GM12878 (cell line): ENCODE data around the gene SHROOM2. TPM values are rescaled to one million over a fixed set of nuclear protein-coding genes. Genes with fewer than 3 reads are reported as not detected.

Source experiments
- ATAC-seq: fragments of 200-7000 bp; cut with Tn5 transposase; 3 replicates; pipeline ENCODE4 v1.9.1; 2020; ENCODE audit warnings: mild to moderate bottlenecking, moderate library complexity
- BruUV-seq: library from RNA; stranded (reverse); fragments of 400-500 nt; replicated peaks from 2 replicates; lab custom pipeline; 2021; lab: Mats Ljungman, UMichigan
- CTCF ChIA-PET: fragments of 300-600 bp; sonication (Branson Sonifier 250); formaldehyde crosslinking; extraction: SDS; loops from one replicate; lab custom pipeline; 2021; ENCODE audit warnings: inconsistent platforms; lab: Yijun Ruan, JAX
- POLR2A ChIA-PET: fragments of 350-600 bp; formaldehyde crosslinking; extraction: SDS; loops from one replicate; lab custom pipeline; 2021; ENCODE audit warnings: inconsistent platforms; lab: Charles Lee
- RAD21 ChIA-PET: fragments of 300-600 bp; sonication (Branson Sonifier 250); formaldehyde crosslinking; loops from one replicate; lab custom pipeline; 2023; ENCODE audit warnings: antibody characterized with exemption; ENCODE audit not compliant: unreplicated experiment; lab: Charles Lee
- SMC1A ChIA-PET: fragments of 300-600 bp; sonication (Branson Sonifier 250); formaldehyde crosslinking; loops from one replicate; lab custom pipeline; 2023; ENCODE audit not compliant: unreplicated experiment, uncharacterized antibody; lab: Charles Lee
- DNase-seq: peaks from one replicate; pipeline ENCODE4 v3.0.0-alpha.2; 2011; ENCODE audit warnings: low read depth, low spot score
- FAIRE-seq: peaks from 3 replicates; lab custom pipeline; 2011; peaks lifted over from hg19 to GRCh38; lab: Jason Lieb, UNC
- H2AFZ ChIP-seq: 2 replicates; pipeline ENCODE4 v1.6.0; 2011; ENCODE audit warnings: low read depth, low read length, control low read depth; ENCODE audit not compliant: control insufficient read depth
- H3K27ac ChIP-seq: 2 replicates; pipeline ENCODE4 v1.5.1; 2011; ENCODE audit warnings: control low read depth; ENCODE audit not compliant: control insufficient read depth, insufficient read depth
- H3K27me3 ChIP-seq, 2 experiments: replicated peaks in 1 of 2; 2 replicates each; pipeline versions ENCODE4 v1.6.0 to v1.6.1; 2011; ENCODE audit warnings: low read length in 1 of 2; ENCODE audit not compliant: control insufficient read depth in 2 of 2, insufficient read depth in 2 of 2
- H3K36me3 ChIP-seq, 2 experiments: 2 replicates each; pipeline ENCODE4 v1.5.1; 2011; ENCODE audit warnings: low read length in 1 of 2; ENCODE audit not compliant: control insufficient read depth in 2 of 2, insufficient read depth in 2 of 2
- H3K4me1 ChIP-seq: 2 replicates; pipeline ENCODE4 v1.6.1; 2011; ENCODE audit warnings: mild to moderate bottlenecking, low read length, moderate library complexity, mixed read lengths; ENCODE audit not compliant: control insufficient read depth, insufficient read depth
- H3K4me2 ChIP-seq: 2 replicates; pipeline ENCODE4 v1.6.0; 2011; ENCODE audit warnings: control low read depth; ENCODE audit not compliant: control insufficient read depth, insufficient read depth
- H3K4me3 ChIP-seq: fragments of 200-600 bp; sonication (generic); 2 replicates; pipeline ENCODE4 v1.5.1; 2016
- H3K79me2 ChIP-seq: 2 replicates; pipeline ENCODE4 v1.6.0; 2011; ENCODE audit warnings: low read length; ENCODE audit not compliant: control insufficient read depth, insufficient read depth
- H3K9ac ChIP-seq: 2 replicates; pipeline ENCODE4 v1.8.0; 2011; ENCODE audit warnings: low read length, control low read depth, mixed read lengths; ENCODE audit not compliant: control insufficient read depth, insufficient read depth
- H3K9me3 ChIP-seq: replicated peaks from 3 replicates; pipeline ENCODE4 v1.5.1; 2011; ENCODE audit warnings: mild to moderate bottlenecking, low read length; ENCODE audit not compliant: control insufficient read depth, insufficient read depth
- H4K20me1 ChIP-seq: 2 replicates; pipeline ENCODE4 v1.6.0; 2011; ENCODE audit not compliant: control insufficient read depth, insufficient read depth
- CHD2 ChIP-seq: IDR thresholded peaks from 2 replicates; pipeline ENCODE4 v1.6.1; 2011; ENCODE audit warnings: low read depth, low read length, improper control_type of control experiment, borderline replicate concordance
- DPF2 ChIP-seq: fragments of 450-650 bp; IDR thresholded peaks from 2 replicates; pipeline ENCODE4 v1.6.1; 2017; ENCODE audit warnings: mild to moderate bottlenecking
- RUNX3 ChIP-seq: IDR thresholded peaks from 2 replicates; pipeline ENCODE4 v1.6.1; 2012; ENCODE audit warnings: low read length, inconsistent platforms
- WGBS: methylation state at CpG from one replicate; pipeline ENCODE4 v1.1.6; 2016; ENCODE audit warnings: low lambda C conversion rate; ENCODE audit not compliant: insufficient replicate concordance, insufficient coverage; ENCODE audit errors: missing lambda C conversion rate; 5-methylcytosine and 5-hydroxymethylcytosine counted together
- in situ Hi-C: fragments of 300-500 bp; cut with MboI; formaldehyde crosslinking; loops from 9 replicates; pipeline ENCODE4 v1.14.3; 2018; ENCODE audit warnings: mixed read lengths
- intact Hi-C: fragments of 100-400 bp; cut with micrococcal nuclease; formaldehyde crosslinking; loops from one replicate; pipeline ENCODE4 v1.14.2; 2022; ENCODE audit not compliant: unreplicated experiment
- polyA plus RNA-seq, 11 experiments: library from polyadenylated mRNA; depleted of rRNA in 4 of 11; unstranded in 6 of 11; stranded (reverse) in 5 of 11; fragments of >200 nt; fragmentation: Nextera tagmentation in 4 of 11; fragmentation: Illumina TruSeq in 1 of 11; extraction: Ambion mirVana in 4 of 11; extraction: Trizol in 1 of 11; gene quantifications; 1 replicate in 1 of 11; 2 replicates in 10 of 11; pipeline versions ENCODE4 v1.2.1 to v1.2.3, GENCODE V29; 2011 to 2016; ENCODE audit warnings: inconsistent platforms in 2 of 11, missing spikeins in 2 of 11, low read depth in 1 of 11
- total RNA-seq, 4 experiments: library from RNA; depleted of rRNA in 3 of 4; stranded (reverse); fragments of >200 nt in 3 of 4; fragmentation: Illumina TruSeq in 1 of 4; extraction: Trizol in 1 of 4; gene quantifications; 2 replicates each; pipeline versions ENCODE4 v1.2.1 to v1.2.3, GENCODE V29; 2013 to 2021
- TF ChIP-seq, protein P1 (sequence below): fragments of 450-650 bp; IDR thresholded peaks from 2 replicates; pipeline ENCODE4 v1.6.1; 2016; ENCODE audit warnings: mild to moderate bottlenecking
- TF ChIP-seq, protein P2 (sequence below): IDR thresholded peaks from 2 replicates; pipeline ENCODE4 v1.6.1; 2012; ENCODE audit warnings: low read length, inconsistent platforms

Gene SHROOM2
- total and polyA plus RNA-seq, 10 of the 15 experiments (the other 5 are each of a cell fraction or from before 2014, with no cell fraction given): under 0.01 to 0.15 (median 0.09) TPM; not detected in 2

DNA sequence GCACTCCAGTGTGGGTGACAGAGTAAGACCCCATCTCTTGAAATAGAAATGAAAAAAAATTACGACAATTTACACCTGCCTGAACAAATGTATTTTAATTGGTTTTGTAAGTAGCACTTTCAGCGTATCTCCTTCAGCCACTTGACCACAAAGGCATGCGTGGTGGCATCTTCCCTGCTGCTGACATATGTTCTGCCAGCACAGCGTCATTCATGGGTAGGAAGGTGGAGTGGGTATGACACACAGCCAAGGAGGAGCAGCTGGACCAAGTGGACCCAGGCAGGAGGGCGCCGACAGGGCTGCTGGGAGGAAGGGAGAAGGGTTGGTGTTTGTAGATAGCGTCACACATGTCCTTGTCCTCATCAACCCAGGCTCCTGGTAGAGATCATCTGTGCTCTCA is 152.3 kb downstream of the SHROOM2 start:
- 50% methylated on average over 7 of the region's 7 CpGs for WGBS
- Histone ChIP-seq H4K20me1 (no peaks in the 10 kb centered on the region), H3K27me3 (no peaks in the 10 kb centered on the region), H2AFZ (no peak overlapping the region), H3K4me3 (no peak overlapping the region), H3K27ac (no peak overlapping the region), H3K79me2 (no peaks in the 10 kb centered on the region), H3K36me3 (no peaks in the 10 kb centered on the region), H3K9me3 (no peaks in the 10 kb centered on the region; the same call in 1 of the 3 replicates), H3K4me1 (peaks cover 3% of the 10 kb centered on the region; the same call in 1 of the 2 replicates), H3K4me2 (no peak overlapping the region), H3K9ac (no peak overlapping the region)
- no peak for DNase-seq
- TF ChIP-seq RUNX3: no peak
- TF ChIP-seq, protein P1, sequence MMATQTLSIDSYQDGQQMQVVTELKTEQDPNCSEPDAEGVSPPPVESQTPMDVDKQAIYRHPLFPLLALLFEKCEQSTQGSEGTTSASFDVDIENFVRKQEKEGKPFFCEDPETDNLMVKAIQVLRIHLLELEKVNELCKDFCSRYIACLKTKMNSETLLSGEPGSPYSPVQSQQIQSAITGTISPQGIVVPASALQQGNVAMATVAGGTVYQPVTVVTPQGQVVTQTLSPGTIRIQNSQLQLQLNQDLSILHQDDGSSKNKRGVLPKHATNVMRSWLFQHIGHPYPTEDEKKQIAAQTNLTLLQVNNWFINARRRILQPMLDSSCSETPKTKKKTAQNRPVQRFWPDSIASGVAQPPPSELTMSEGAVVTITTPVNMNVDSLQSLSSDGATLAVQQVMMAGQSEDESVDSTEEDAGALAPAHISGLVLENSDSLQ: no peak
- BruUV-seq: no TSS peak
- FAIRE-seq: no peak
- CTCF ChIA-PET: no interaction called here
- POLR2A ChIA-PET: no interaction called here
- RAD21 ChIA-PET: no interaction called here
- SMC1A ChIA-PET: no interaction called here
- no peak for ATAC-seq
- in situ Hi-C loops: no loop called here
- intact Hi-C loops: no loop called here

DNA sequence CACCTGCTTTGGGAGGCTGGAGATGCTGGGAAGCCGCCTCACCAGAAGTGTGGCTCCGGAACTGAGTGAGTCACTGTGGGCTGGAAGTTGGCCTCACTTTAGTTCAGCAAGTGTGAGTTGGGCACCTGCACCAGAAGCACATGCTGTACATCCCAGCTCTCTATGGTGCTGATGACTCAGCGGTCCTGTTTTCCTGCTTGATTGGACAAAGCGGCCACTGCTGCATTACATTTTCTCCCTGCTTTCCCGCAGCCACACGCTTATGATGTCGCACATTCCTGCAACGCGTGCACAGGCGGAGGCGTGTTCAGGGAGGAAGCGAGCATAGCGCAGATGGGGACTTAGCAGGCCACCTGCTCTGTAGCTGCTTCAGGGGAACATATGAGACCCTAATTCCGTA is 154.2 kb downstream of the SHROOM2 start:
- no TSS peak for BruUV-seq
- no peak for TF ChIP-seq DPF2
- TF ChIP-seq, protein P2, sequence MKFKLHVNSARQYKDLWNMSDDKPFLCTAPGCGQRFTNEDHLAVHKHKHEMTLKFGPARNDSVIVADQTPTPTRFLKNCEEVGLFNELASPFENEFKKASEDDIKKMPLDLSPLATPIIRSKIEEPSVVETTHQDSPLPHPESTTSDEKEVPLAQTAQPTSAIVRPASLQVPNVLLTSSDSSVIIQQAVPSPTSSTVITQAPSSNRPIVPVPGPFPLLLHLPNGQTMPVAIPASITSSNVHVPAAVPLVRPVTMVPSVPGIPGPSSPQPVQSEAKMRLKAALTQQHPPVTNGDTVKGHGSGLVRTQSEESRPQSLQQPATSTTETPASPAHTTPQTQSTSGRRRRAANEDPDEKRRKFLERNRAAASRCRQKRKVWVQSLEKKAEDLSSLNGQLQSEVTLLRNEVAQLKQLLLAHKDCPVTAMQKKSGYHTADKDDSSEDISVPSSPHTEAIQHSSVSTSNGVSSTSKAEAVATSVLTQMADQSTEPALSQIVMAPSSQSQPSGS: no peak
- TF ChIP-seq CHD2: no peak
- CTCF ChIA-PET: no interaction called here

More for the DNA sequence above, 154.2 kb downstream of the SHROOM2 start:
- FAIRE-seq (no peak), ATAC-seq (no peak), DNase-seq (no peak)
- ChIA-PET SMC1A (interaction anchor here (0.5 to 1.3 kb wide), 2 partner anchors 52 to 1459 kb away, joined by 3 read pairs; no protein-coding TSS in a partner anchor), RAD21 (interaction anchor here (1.7 kb wide), 1 partner anchor 41 kb away, joined by 6 read pairs; no protein-coding TSS in a partner anchor), POLR2A (no interaction called here)
- Histone ChIP-seq H3K36me3 (no peaks in the 10 kb centered on the region), H4K20me1 (no peaks in the 10 kb centered on the region), H3K4me2 (no peak overlapping the region), H3K4me1 (peaks cover 3% of the 10 kb centered on the region; the same call in 1 of the 2 replicates), H3K79me2 (no peaks in the 10 kb centered on the region), H3K9ac (no peak overlapping the region), H3K4me3 (no peak overlapping the region), H2AFZ (no peak overlapping the region), H3K9me3 (no peaks in the 10 kb centered on the region; the same call in 1 of the 3 replicates), H3K27me3 (no peaks in the 10 kb centered on the region), H3K27ac (no peak overlapping the region)
- intact Hi-C loops: loop anchor here (5.0 to 10.0 kb wide), 2 partner anchors 47 to 196 kb away; no protein-coding TSS in a partner anchor
- in situ Hi-C loops: no loop called here
- 68% methylated on average over 14 of the region's 14 CpGs for WGBS
